ENCODE results near the gene KRT31.
"Not testable (repeated sequence)": the region's sequence is repeated elsewhere in the genome, so short reads cannot be mapped to it uniquely, and the experiment has no call there.

Gene KRT31

DNA sequence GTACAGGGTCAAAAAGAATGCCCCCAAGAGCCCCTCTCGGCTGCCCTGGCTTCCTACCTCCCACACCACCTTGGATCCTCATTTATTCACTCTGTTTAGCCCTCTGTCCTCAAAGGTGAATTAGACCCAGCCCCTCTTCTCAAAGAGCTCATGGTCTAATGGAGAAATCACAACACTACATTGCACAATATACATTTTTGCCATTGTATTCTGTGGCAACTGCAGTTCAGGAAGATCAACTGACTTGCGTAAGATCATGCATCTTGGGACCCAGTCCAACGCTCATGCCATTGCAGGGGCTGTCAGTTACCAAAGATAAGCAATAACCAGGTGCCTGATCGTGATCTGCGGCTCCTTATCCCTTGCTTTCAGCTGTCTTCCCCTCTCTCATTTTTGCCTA is 42.0 kb upstream of the KRT31 start:
- POLR2A ChIA-PET = no interaction called here
- DNase-seq (ENCODE audit: low read depth, low spot score) = no peak
- TF ChIP-seq, protein P1, sequence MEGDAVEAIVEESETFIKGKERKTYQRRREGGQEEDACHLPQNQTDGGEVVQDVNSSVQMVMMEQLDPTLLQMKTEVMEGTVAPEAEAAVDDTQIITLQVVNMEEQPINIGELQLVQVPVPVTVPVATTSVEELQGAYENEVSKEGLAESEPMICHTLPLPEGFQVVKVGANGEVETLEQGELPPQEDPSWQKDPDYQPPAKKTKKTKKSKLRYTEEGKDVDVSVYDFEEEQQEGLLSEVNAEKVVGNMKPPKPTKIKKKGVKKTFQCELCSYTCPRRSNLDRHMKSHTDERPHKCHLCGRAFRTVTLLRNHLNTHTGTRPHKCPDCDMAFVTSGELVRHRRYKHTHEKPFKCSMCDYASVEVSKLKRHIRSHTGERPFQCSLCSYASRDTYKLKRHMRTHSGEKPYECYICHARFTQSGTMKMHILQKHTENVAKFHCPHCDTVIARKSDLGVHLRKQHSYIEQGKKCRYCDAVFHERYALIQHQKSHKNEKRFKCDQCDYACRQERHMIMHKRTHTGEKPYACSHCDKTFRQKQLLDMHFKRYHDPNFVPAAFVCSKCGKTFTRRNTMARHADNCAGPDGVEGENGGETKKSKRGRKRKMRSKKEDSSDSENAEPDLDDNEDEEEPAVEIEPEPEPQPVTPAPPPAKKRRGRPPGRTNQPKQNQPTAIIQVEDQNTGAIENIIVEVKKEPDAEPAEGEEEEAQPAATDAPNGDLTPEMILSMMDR (IDR thresholded peaks at IDR 0.05; ENCODE audit: insufficient read depth, low read length, missing control alignments) = no peak
- CTCF ChIA-PET = interaction anchor here (1.0 to 1.2 kb wide), 2 partner anchors 9 to 57 kb away, joined by 3 read pairs; no protein-coding TSS in a partner anchor
- no peak overlapping the region for H3K4me3 ChIP-seq (ENCODE audit: low read depth, low read length)

DNA sequence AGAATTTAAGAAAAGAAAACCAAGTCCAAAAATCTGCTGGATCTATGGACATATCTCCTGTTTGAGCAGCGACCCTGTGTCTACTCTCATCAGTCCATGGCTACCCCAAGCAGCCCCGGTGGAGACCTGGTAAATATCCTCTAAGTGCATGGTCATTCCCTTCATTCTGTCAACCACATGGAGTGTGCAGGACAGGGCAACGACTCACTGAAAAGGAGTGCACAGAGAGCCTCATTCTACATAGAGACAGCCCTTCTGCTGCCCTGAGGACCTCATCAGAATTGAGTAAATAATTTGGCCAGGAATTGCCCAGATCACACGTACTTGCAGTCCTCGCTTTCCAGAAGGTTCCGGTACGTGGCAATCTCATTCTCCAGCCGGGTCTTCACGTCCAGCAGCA is 40.4 kb upstream of the KRT31 start:
- TF ChIP-seq, protein P1 (IDR thresholded peaks at IDR 0.05; ENCODE audit: insufficient read depth, low read length, missing control alignments) = no peak
- no peak for DNase-seq (ENCODE audit: low read depth, low spot score)
- CTCF ChIA-PET = no interaction called here
- H3K4me3 ChIP-seq (ENCODE audit: low read depth, low read length) = no peak overlapping the region
- POLR2A ChIA-PET = no interaction called here

DNA sequence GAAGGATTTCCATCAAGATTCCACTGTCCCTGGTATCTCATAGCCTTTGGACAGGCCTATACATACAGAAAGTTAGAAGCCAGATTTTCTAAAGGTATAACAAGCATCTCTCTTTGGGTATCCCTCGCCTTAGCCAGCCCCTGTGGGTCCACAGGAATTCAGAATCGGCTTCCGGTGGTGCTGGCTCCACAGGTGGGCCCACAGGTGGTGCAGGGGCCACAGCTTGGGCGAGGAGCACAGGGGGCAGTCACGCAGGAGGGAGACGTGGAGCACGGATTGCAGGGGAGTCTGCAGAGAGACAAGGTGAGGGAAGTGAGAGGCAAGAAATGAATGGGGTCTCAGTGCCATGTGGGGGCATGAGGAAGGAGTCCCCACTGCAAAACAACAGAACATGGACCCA is 39.8 kb upstream of the KRT31 start:
- POLR2A ChIA-PET = no interaction called here
- CTCF ChIA-PET = no interaction called here
- TF ChIP-seq, protein P1 (IDR thresholded peaks at IDR 0.05; ENCODE audit: insufficient read depth, low read length, missing control alignments) = no peak
- no peak overlapping the region for H3K4me3 ChIP-seq (ENCODE audit: low read depth, low read length)
- no peak for DNase-seq (ENCODE audit: low read depth, low spot score)

DNA sequence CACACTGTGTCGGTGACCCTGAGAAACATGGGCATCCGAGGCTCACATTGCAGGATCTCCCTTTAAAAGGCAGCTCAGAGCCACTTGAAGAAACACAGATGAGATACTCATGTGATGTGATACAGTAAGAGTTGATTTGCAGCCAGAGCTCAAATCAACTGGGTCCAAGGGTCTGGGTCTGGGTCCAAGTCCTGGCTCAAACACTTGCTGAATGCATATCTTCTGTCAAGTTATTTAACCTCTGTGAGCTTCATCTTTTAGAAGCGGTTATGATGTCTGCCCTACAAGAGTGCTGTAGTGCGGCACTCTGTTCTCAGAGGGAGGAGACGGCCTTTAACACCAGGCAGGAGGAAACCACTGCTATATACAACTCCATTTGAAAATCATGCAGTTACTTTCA is 37.0 kb upstream of the KRT31 start:
- TF ChIP-seq, protein P1 (IDR thresholded peaks at IDR 0.05; ENCODE audit: insufficient read depth, low read length, missing control alignments) = no peak
- no peak for DNase-seq (ENCODE audit: low read depth, low spot score)
- no peak overlapping the region for H3K4me3 ChIP-seq (ENCODE audit: low read depth, low read length)
- CTCF ChIA-PET = interaction anchor here (0.8 to 2.2 kb wide), 4 partner anchors 9 to 114 kb away, joined by 3 to 5 read pairs (median 4); no protein-coding TSS in a partner anchor
- POLR2A ChIA-PET = no interaction called here

DNA sequence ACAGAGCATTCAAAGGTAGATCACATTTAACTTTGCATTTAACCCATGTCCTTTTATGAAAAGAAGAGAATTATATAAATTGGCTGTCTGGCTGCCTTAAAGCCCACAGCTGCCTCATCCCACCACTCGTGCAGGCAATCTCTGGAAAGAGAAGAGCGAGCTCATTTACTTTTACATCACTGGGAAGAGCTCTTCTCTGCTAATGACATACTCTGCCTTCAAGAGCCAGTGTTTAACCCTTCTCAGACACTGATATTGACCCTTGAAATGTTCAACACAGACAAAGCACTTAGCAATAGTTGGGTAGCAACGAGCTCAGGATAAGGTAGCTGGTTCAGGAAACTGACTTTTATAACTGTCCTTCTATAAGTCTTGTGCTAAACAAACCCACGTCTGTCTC is 36.6 kb upstream of the KRT31 start:
- H3K4me3 ChIP-seq (ENCODE audit: low read depth, low read length) = no peak overlapping the region
- POLR2A ChIA-PET = no interaction called here
- TF ChIP-seq, protein P1 (IDR thresholded peaks at IDR 0.05; ENCODE audit: insufficient read depth, low read length, missing control alignments) = no peak
- CTCF ChIA-PET = interaction anchor here (0.8 to 2.2 kb wide), 5 partner anchors 10 to 215 kb away, joined by 3 to 5 read pairs (median 4); no protein-coding TSS in a partner anchor
- no peak for DNase-seq (ENCODE audit: low read depth, low spot score)

DNA sequence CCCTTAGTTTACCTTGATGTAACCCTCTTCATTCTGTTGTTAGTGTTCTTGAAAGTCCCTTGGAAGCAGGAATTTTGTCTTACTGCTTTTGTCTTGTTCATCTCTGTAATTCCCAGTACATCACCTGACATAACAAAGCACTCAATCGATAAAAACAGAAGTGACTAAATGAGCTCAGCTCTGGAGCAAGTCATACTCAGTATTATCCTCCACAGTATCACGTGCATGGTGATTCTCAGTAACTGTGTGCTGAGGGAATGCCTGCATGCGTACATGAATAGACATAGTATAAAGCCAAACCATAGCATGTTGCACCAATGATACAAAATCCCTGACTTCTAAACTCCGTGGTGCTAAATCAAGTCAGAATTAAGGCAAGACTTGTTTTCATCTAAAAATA is 36.2 kb upstream of the KRT31 start:
- H3K4me3 ChIP-seq (ENCODE audit: low read depth, low read length) = no peak overlapping the region
- DNase-seq (ENCODE audit: low read depth, low spot score) = no peak
- ChIA-PET CTCF (interaction anchor here (0.8 to 2.2 kb wide), 6 partner anchors 10 to 215 kb away, joined by 3 to 5 read pairs (median 4); no protein-coding TSS in a partner anchor), POLR2A (no interaction called here)
- TF ChIP-seq, protein P1 (IDR thresholded peaks at IDR 0.05; ENCODE audit: insufficient read depth, low read length, missing control alignments) = no peak

DNA sequence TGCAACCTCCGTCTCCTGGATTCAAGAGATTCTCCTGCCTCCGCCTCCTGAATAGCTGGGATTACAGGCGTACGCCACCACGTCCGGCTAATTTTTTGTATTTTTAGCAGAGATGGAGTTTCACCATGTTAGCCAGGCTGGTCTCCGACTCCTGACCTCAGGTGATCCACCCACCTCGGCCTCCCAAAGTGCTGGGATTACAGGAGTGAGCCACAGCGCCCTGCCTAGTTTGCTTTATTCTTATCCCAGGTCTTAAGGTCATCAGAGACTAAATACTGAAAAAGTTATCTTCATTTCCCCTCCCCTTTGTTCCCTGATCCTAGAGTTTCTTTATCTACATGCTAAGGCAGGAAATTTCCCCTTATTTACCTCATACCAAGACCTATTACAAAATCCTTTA is 33.0 kb upstream of the KRT31 start:
- POLR2A ChIA-PET; DNase-seq (ENCODE audit: low read depth, low spot score); H3K4me3 ChIP-seq (ENCODE audit: low read depth, low read length): not testable (repeated sequence)
- CTCF ChIA-PET = interaction anchor here (0.8 to 1.0 kb wide), 3 partner anchors 9 to 121 kb away, joined by 3 read pairs; no protein-coding TSS in a partner anchor
